Inferior parietal cortex (tissue), 1 donor: ENCODE measurements around the gene DDX18.
A peak's percentile ranks its signal among the peaks of the same experiment; 100 is the strongest.
"Not testable (repeated sequence)": the region's sequence is repeated elsewhere in the genome, so short reads cannot be mapped to it uniquely, and the experiment has no call there.

Source experiments
- DNase-seq: peaks from one replicate; pipeline ENCODE4 v3.0.0-alpha.2; 2016; ENCODE audit errors: extremely low spot score

DDX18 gene

DNA sequence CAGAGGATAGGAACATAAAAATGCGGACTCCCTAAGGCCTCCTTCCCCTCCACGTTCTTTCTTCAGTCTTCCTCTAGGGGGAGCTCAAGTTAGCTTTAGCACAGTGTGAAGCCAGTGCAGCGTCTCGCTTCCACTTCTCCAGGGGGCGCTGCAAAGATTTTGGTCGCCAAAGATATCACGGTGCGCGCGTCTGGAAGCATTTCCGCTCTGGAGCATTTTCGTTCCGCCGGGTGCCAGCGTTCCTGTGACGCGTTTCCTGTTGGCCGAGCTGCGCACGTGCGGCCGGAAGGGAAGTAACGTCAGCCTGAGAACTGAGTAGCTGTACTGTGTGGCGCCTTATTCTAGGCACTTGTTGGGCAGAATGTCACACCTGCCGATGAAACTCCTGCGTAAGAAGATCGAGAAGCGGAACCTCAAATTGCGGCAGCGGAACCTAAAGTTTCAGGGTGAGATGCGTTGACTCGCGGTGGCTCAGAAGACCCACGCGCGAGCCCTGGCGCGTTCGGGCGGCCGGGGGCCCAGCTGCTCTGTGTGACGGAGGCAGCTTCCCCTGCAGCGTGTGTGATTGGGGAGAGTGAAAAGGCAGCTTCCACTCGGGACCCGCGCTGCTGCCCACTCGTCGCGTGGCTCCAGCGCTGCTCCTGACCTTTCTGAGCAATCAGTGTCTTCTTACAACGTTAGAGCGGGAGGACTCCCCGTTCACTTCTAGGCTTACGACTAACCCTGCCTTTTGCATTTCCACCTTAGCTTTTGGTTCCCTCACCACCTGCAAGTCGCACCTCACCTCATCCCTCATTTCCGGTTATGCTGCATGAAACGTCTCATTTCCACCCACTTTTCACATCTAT lies at the start of gene DDX18:
Gene DDX18, plus strand, starts transcription at position 275 of the 848 bp plus-strand sequence. Its CDS starts 87 bp downstream, at position 362.
- DNase-seq, result peak; percentile 100

DNA sequence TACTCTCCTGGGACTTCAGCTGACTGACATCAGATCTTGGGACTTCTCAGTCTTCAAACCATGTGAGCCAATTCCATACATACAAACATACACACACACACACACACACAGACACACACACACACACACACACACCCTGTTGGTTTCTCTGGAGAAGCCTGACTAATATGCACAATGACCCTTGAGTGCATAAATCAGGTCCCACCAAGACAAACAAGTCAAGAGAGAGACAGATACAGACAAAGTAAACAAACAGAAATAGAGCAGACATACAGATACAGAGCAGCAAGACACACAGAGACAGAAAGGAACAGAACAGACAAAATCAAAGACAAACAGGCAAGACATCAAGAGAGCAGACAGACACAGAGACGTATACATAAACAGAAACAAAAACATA lies 43.8 kb upstream of the DDX18 start:
- DNase-seq, result no peak

DNA sequence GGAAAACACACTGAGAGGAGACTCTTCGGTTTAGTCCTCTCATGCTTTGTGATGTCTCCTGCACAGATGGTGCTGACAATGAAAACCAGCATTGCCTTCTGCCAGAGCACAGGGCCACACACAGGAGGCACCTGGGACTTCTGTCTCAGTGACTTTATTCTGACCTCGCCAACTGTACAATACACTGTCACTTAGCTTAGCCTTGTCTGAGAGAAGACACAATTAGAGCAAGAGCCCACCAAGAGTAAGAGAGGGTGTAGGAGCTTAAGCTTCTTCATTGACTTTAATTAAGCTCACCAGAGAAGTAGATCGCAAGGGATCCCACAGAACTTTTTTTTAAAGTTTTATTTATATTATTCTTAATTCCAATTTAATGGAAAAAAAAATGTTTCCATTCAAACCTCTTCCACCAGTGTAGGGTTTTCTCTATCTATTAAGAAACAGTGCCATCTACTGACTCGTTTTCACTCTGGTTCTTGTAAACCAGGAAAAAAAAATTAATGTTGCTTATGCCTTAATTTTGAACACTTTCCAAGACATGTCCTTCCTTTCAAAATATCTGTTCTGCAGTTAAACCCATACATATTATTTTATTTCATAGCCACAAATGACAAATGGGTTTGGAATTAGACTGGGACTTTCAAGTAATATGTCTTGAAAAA lies 42.4 kb upstream of the DDX18 start:
- peak; percentile 56 for DNase-seq

GRCh38 chr2:117774716-117775115 lies 39.8 kb upstream of the DDX18 start:
- no peak for DNase-seq

- no peak for DNase-seq
These were observed 38.7 kb upstream of the DDX18 start for GRCh38 chr2:117775703-117776219.

DNA sequence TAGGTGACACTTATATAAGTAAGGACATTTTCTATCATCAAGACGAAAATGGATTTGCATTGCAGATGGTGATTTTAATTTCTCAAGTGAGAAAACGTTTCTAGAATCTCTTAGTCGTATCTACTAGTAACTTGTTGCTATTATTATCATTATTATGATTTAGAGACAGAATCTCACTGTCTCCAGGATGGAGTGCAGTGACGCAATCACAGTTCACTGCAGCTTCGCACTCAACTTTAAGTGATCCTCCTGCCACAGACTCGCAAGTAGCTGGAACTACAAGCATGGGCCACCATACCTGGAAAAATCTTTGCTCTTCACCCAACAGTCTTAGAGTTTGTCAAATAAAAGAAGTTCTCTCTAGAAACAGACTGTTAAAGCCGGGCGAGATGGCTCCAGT lies 37.6 kb upstream of the DDX18 start:
- no peak for DNase-seq

DNA sequence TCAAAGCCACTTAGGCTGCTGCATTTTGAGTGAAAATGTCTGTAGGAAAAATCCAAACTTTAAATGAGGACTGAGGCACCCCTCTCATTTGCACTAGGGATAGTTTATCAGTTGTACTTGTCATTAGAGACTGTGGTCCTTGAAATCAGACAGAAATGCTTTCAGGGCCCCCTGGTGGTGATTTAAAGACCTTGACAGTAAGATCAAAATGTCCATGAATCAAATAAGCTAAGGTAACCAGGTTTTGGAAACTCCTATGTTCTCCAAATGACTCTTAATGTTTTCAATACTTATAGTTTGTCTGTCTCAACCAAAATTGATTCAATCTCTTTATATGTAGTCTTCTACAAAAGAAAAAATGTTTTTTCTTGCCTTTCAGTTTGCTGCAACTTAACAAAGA lies 28.8 kb upstream of the DDX18 start:
- peak; percentile 62 for DNase-seq

- no peak for DNase-seq
These were observed 28.0 kb upstream of the DDX18 start for GRCh38 chr2:117786520-117786919.

GRCh38 chr2:117789505-117789904 lies 25.0 kb upstream of the DDX18 start:
- no peak for DNase-seq

DNA sequence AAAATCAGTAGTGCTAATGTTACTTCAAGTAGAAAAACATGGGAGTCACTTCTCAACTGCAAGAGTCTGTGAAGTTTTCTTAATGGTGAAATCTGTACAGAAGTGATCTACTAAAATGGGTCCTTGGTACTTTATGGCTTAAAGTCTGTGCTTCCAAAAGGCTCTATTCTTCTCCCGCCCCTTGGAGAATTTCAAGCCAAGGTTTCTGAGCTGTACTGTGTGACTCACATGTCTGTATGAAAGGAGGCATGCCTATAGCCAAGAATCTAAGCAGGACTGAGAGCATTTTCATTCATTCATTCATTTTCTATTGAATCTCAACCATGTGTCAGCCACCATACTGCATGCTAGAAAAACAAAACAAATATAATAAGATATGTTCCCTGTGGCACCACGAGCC lies 19.8 kb upstream of the DDX18 start:
- no peak for DNase-seq

- DNase-seq, result no peak
These were observed 12.7 kb upstream of the DDX18 start for GRCh38 chr2:117801826-117802225.

- not testable (repeated sequence) for DNase-seq
These were observed 10.7 kb upstream of the DDX18 start for GRCh38 chr2:117803644-117804325.

GRCh38 chr2:117812443-117812842 lies 2.0 kb upstream of the DDX18 start:
- no peak for DNase-seq

GRCh38 chr2:117815946-117816345 lies 1.5 kb downstream of the DDX18 start:
- DNase-seq, result no peak

DNA sequence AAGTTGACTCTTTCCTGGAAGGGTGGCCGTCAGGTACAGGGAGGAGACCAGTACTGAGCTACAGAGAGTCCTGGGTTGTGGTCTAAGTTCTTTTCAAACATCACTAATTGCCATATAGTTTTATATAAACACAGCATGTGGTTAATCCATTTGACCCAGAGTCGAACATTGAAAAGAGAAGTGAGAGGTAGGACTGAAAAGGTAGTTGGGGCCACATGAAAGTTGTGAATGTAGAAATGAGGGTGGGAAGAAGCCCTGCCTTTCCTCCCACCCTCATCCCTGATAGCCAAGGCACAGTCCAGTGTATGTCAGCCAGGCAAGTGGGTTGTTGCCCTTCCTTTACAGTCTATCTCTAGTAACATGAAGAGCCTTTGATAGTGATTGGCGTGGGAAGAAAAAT lies 4.4 kb downstream of the DDX18 start:
- DNase-seq, result no peak

DNA sequence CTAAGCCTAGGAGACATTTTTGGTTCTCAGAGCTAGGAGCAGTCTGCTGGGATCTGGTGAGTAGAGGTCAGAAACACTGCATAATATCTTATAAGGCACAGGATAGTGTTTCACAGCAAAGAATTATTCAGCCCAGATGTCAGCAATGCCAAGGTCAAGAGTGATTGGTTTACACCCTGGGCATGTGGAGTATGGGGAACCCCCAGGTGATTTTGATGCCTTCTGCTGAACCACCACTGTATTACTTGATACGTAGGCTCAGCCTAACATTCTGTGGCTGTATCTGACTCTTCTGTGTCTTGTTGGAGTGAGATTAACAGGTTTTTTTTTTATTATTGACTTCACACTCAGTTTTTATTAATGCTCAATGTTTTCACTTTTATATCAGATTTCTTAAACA lies 6.0 kb downstream of the DDX18 start:
- no peak for DNase-seq

GRCh38 chr2:117825437-117825836 lies 10.9 kb downstream of the DDX18 start:
- no peak for DNase-seq

DNA sequence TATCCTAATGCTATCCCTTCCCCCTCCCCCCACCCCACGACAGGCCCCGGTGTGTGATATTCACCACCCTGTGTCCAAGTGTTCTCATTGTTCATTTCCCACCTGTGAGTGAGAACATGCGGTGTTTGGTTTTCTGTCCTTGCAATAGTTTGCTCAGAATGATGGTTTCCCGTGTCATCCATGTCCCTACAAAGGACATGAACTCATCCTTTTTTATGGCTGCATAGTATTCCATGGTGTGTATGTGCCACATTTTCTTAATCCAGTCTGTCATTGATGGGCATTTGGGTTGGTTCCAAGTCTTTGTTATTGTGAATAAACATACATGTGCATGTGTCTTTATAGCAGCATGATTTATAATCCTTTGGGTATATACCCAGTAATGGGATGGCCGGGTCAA lies 13.0 kb downstream of the DDX18 start:
- DNase-seq, result not testable (repeated sequence)

DNA sequence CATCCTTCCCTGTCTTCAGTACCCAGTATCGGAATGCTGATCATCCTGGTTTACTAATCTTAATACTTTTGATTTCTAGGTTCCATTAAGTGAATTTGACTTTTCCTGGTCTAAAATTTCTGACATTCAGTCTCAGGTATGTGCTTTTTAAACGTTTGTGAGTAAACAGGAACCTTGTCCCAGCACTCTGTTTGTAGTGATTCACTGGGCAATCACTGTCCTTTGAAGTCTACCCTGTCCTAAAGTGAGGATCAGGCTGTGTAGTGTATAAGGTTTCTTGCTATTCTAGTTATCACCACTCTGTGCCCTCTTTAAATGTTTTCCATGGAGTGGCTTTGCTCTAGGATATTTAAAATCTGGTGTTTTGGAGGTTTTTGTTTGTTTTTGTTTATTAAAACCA lies 14.4 kb downstream of the DDX18 start:
- DNase-seq, result no peak

DNA sequence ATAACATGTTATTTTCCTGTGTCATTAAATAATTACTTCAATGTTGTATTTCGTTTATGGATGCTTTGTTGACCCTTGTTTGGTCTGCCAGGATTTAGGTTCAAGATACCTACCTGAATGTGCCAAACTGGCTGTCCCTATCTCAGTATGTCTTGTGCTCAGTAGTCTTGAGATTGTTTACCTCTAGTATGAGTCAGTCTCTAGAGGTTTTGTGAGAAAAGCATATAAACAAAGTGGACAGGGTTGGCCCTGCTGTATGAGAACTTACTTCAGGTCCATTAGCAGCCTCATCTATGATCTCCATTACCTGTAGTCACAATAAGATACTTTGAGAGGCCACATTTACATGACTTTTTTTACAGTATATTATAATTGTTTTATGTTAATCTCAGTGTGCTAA lies 17.8 kb downstream of the DDX18 start:
- no peak for DNase-seq

GRCh38 chr2:117832905-117833613 lies 18.6 kb downstream of the DDX18 start:
- no peak for DNase-seq

- DNase-seq, result no peak
These were observed 19.4 kb downstream of the DDX18 start for GRCh38 chr2:117833911-117834310.
